ENCODE results near the gene EIF1.

Gene EIF1

GRCh38 chr17:41652461-41652970 lies 36.2 kb upstream of the EIF1 start:
- Mint-ChIP-seq H3K27me3 (ENCODE audit: low read depth) (no peaks in the 10 kb centered on the region), H3K27ac (no peak overlapping the region), H3K4me3 (no peak overlapping the region), H3K4me1 (ENCODE audit: low read depth) (peaks cover 9% of the 10 kb centered on the region), H3K9me3 (no peaks in the 10 kb centered on the region), H3K36me3 (ENCODE audit: low read depth) (no peaks in the 10 kb centered on the region)

- H3K9me3 Mint-ChIP-seq = no peaks in the 10 kb centered on the region
- no peaks in the 10 kb centered on the region for H3K36me3 Mint-ChIP-seq (ENCODE audit: low read depth)
- H3K4me3 Mint-ChIP-seq = no peak overlapping the region
- H3K27me3 Mint-ChIP-seq (ENCODE audit: low read depth) = no peaks in the 10 kb centered on the region
- no peak overlapping the region for H3K27ac Mint-ChIP-seq
- H3K4me1 Mint-ChIP-seq (ENCODE audit: low read depth) = peaks cover 6% of the 10 kb centered on the region
Measured at GRCh38 chr17:41653421-41653820, 35.3 kb upstream of the EIF1 start.

GRCh38 chr17:41653892-41654677 lies 34.6 kb upstream of the EIF1 start:
- H3K4me3 Mint-ChIP-seq = no peak overlapping the region
- peaks cover 4% of the 10 kb centered on the region for H3K4me1 Mint-ChIP-seq (ENCODE audit: low read depth)
- H3K36me3 Mint-ChIP-seq (ENCODE audit: low read depth) = no peaks in the 10 kb centered on the region
- H3K27ac Mint-ChIP-seq = no peak overlapping the region
- H3K9me3 Mint-ChIP-seq = no peaks in the 10 kb centered on the region
- no peaks in the 10 kb centered on the region for H3K27me3 Mint-ChIP-seq (ENCODE audit: low read depth)

GRCh38 chr17:41654678-41655607 lies 33.7 kb upstream of the EIF1 start:
- Mint-ChIP-seq H3K27me3 (ENCODE audit: low read depth) (no peaks in the 10 kb centered on the region), H3K27ac (no peak overlapping the region), H3K4me1 (ENCODE audit: low read depth) (peaks cover 4% of the 10 kb centered on the region), H3K4me3 (no peak overlapping the region), H3K9me3 (no peaks in the 10 kb centered on the region), H3K36me3 (ENCODE audit: low read depth) (no peaks in the 10 kb centered on the region)

DNA sequence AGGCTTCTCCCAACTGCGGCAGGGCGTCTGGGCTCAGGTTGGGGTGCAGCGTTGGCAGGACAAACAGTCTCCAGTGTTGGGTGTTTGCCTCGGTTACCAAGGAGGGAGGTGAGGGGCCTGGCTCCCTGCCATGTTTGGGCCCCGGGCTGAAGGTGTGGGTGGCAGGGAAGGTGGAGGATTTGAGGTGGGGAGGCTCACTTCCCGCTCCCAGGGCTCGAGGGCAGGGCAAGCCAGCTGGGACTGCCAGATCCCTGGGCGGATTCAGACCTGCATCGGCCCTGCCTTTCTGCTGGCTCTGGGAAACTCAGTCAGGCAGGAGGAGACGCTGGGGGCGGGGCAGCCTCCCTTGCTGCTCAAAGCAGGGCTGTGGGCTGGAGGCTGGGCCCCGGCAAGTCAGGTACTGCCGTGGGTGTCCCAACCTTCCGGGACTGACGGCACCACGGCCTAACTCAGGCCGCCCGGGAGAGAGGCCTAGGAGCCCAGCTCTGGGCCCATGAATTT lies 33.0 kb upstream of the EIF1 start:
- H3K9me3 Mint-ChIP-seq = no peaks in the 10 kb centered on the region
- H3K4me1 Mint-ChIP-seq (ENCODE audit: low read depth) = peaks cover 4% of the 10 kb centered on the region
- H3K27me3 Mint-ChIP-seq (ENCODE audit: low read depth) = no peaks in the 10 kb centered on the region
- H3K4me3 Mint-ChIP-seq = no peak overlapping the region
- no peak overlapping the region for H3K27ac Mint-ChIP-seq
- no peaks in the 10 kb centered on the region for H3K36me3 Mint-ChIP-seq (ENCODE audit: low read depth)

DNA sequence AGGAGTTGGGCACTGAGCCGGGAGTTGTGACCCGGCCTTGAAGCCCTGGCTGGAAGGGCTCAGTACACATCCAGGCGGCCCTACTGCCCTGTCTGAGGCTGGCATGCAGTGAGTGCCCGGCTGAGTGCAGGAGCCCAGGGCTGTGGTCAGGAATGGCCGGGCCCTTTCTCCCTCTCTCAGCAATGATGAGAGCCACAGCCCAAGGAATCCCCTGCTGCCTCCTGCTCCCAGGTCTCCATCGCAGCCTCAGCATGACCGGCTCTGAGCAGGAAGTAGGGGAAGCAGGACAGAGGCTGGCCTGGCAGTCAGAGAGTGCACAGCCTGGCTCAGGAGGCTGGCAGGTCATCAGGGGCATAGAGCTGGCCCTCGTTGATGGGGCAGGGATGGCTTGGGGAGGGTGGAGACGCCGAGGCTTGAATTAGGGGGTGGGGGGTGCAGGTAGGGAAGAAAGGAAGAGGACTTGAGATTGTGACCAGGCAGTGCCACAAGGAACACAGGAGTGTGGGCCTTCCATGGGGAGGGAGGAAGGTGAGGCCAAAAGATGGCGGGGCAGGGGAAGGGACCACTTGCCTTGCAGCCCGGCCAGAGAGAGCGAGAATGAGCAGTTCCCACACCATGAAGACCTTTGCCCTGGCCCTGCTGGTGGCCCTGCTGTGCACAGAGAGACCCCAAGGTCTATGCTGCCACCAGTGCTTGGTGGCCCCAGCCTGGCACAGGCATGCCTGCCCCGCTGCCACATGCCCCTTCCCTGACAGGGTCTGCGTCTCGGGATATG lies 32.2 kb upstream of the EIF1 start:
- Mint-ChIP-seq H3K4me1 (ENCODE audit: low read depth) (peaks cover 4% of the 10 kb centered on the region), H3K27me3 (ENCODE audit: low read depth) (no peaks in the 10 kb centered on the region), H3K27ac (no peak overlapping the region), H3K36me3 (ENCODE audit: low read depth) (no peaks in the 10 kb centered on the region), H3K9me3 (no peaks in the 10 kb centered on the region), H3K4me3 (no peak overlapping the region)

GRCh38 chr17:41657176-41657754 lies 31.4 kb upstream of the EIF1 start:
- Mint-ChIP-seq H3K9me3 (no peaks in the 10 kb centered on the region), H3K4me3 (no peak overlapping the region), H3K4me1 (ENCODE audit: low read depth) (peaks cover 4% of the 10 kb centered on the region), H3K36me3 (ENCODE audit: low read depth) (no peaks in the 10 kb centered on the region), H3K27me3 (ENCODE audit: low read depth) (no peaks in the 10 kb centered on the region), H3K27ac (no peak overlapping the region)

GRCh38 chr17:41657936-41658335 lies 30.7 kb upstream of the EIF1 start:
- no peak overlapping the region for H3K4me3 Mint-ChIP-seq
- H3K4me1 Mint-ChIP-seq (ENCODE audit: low read depth) = peaks cover 4% of the 10 kb centered on the region
- H3K36me3 Mint-ChIP-seq (ENCODE audit: low read depth) = no peaks in the 10 kb centered on the region
- H3K27me3 Mint-ChIP-seq (ENCODE audit: low read depth) = no peaks in the 10 kb centered on the region
- no peak overlapping the region for H3K27ac Mint-ChIP-seq
- H3K9me3 Mint-ChIP-seq = no peaks in the 10 kb centered on the region

- H3K9me3 Mint-ChIP-seq = no peaks in the 10 kb centered on the region
- peaks cover 6% of the 10 kb centered on the region for H3K27me3 Mint-ChIP-seq (ENCODE audit: low read depth)
- H3K4me1 Mint-ChIP-seq (ENCODE audit: low read depth) = peaks cover 4% of the 10 kb centered on the region
- no peaks in the 10 kb centered on the region for H3K36me3 Mint-ChIP-seq (ENCODE audit: low read depth)
- H3K4me3 Mint-ChIP-seq = no peak overlapping the region
- H3K27ac Mint-ChIP-seq = no peak overlapping the region
Measured at GRCh38 chr17:41658846-41659245, 29.8 kb upstream of the EIF1 start.

- Mint-ChIP-seq H3K9me3 (no peaks in the 10 kb centered on the region), H3K27ac (no peak overlapping the region), H3K4me1 (ENCODE audit: low read depth) (peaks cover 4% of the 10 kb centered on the region)
Measured at GRCh38 chr17:41659427-41660212, 29.1 kb upstream of the EIF1 start.

DNA sequence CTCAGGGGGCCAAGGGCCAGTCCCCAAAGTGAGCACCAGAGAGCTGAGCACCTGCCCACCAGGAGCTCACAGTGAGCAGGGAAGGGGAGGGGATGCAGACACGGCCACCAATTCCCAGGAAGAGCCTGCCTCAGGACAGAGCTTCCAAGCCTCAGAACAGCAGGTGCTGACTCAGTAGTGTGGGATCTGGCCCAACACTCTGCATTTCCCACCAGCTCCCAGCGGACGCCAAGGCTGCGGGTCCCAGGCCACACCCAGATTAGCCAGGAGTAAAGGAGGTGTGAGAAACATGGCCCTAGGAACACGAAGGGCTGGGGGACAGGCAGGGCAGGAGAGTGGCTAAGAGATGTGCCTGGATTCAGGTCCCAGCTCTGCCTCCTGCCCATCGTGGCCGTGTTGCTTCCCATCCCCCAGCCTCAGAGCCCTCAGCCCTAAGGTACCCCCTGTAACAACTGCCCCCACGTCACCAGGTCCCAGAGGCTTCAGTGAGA lies 28.4 kb upstream of the EIF1 start:
- Mint-ChIP-seq H3K27me3 (ENCODE audit: low read depth) (peaks cover 6% of the 10 kb centered on the region), H3K36me3 (ENCODE audit: low read depth) (no peaks in the 10 kb centered on the region), H3K27ac (no peak overlapping the region), H3K9me3 (no peaks in the 10 kb centered on the region), H3K4me3 (no peak overlapping the region), H3K4me1 (ENCODE audit: low read depth) (peaks cover 5% of the 10 kb centered on the region)

More at GRCh38 chr17:41659427-41660212, 29.1 kb upstream of the EIF1 start:
- H3K36me3 Mint-ChIP-seq (ENCODE audit: low read depth) = no peaks in the 10 kb centered on the region
- H3K27me3 Mint-ChIP-seq (ENCODE audit: low read depth) = peaks cover 6% of the 10 kb centered on the region
- no peak overlapping the region for H3K4me3 Mint-ChIP-seq

GRCh38 chr17:41663451-41664171 lies 25.1 kb upstream of the EIF1 start:
- Mint-ChIP-seq H3K4me3 (no peak overlapping the region), H3K27me3 (ENCODE audit: low read depth) (peaks cover 10% of the 10 kb centered on the region), H3K4me1 (ENCODE audit: low read depth) (peaks cover 24% of the 10 kb centered on the region), H3K9me3 (no peaks in the 10 kb centered on the region), H3K27ac (no peak overlapping the region), H3K36me3 (ENCODE audit: low read depth) (no peaks in the 10 kb centered on the region)

GRCh38 chr17:41664172-41664457 lies 24.6 kb upstream of the EIF1 start:
- Mint-ChIP-seq H3K27ac (no peak overlapping the region), H3K4me1 (ENCODE audit: low read depth) (peaks cover 26% of the 10 kb centered on the region), H3K9me3 (no peaks in the 10 kb centered on the region), H3K27me3 (ENCODE audit: low read depth) (peaks cover 10% of the 10 kb centered on the region), H3K4me3 (no peak overlapping the region), H3K36me3 (ENCODE audit: low read depth) (no peaks in the 10 kb centered on the region)

Measured in T-helper 1 cell treated with Interleukin-12 subunit alpha and Interleukin-12 subunit beta and Interleukin-4 antibody, amounts not matched to agents 30 μg/mL and 1 μg/mL, for 36 hours (primary cell).